ENCODE data around the gene RIMBP2. TPM values are rescaled to one million over a fixed set of nuclear protein-coding genes. Genes with fewer than 3 reads are reported as not detected.

Gene RIMBP2
- total and polyA plus RNA-seq, 9 of the 15 experiments (the other 6 are each of a cell fraction or from before 2014, with no cell fraction given) = not detected

DNA sequence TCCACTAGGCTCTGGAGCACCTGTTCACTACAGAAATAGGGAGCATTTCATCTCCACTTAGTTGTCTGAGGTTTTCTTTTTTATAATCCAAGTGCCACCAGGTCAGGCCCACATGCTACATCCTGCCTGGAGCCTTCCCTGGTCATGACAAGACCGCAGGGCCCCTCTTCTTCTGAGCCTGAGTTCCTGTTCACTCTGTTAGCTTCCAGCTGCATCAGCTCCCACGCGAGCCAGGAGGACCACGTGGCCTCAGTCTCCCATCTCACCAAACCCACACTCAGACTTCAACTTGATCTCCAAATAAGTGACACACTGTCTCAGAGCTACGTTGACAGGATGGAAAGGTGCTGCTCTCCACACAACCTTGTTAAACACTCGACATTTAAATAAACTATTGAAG lies 21.0 kb downstream of the RIMBP2 start (continued):
- TF ChIP-seq, protein P1, sequence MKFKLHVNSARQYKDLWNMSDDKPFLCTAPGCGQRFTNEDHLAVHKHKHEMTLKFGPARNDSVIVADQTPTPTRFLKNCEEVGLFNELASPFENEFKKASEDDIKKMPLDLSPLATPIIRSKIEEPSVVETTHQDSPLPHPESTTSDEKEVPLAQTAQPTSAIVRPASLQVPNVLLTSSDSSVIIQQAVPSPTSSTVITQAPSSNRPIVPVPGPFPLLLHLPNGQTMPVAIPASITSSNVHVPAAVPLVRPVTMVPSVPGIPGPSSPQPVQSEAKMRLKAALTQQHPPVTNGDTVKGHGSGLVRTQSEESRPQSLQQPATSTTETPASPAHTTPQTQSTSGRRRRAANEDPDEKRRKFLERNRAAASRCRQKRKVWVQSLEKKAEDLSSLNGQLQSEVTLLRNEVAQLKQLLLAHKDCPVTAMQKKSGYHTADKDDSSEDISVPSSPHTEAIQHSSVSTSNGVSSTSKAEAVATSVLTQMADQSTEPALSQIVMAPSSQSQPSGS (CRISPR knock-in tag; IDR thresholded peaks at IDR 0.05) = no peak

DNA sequence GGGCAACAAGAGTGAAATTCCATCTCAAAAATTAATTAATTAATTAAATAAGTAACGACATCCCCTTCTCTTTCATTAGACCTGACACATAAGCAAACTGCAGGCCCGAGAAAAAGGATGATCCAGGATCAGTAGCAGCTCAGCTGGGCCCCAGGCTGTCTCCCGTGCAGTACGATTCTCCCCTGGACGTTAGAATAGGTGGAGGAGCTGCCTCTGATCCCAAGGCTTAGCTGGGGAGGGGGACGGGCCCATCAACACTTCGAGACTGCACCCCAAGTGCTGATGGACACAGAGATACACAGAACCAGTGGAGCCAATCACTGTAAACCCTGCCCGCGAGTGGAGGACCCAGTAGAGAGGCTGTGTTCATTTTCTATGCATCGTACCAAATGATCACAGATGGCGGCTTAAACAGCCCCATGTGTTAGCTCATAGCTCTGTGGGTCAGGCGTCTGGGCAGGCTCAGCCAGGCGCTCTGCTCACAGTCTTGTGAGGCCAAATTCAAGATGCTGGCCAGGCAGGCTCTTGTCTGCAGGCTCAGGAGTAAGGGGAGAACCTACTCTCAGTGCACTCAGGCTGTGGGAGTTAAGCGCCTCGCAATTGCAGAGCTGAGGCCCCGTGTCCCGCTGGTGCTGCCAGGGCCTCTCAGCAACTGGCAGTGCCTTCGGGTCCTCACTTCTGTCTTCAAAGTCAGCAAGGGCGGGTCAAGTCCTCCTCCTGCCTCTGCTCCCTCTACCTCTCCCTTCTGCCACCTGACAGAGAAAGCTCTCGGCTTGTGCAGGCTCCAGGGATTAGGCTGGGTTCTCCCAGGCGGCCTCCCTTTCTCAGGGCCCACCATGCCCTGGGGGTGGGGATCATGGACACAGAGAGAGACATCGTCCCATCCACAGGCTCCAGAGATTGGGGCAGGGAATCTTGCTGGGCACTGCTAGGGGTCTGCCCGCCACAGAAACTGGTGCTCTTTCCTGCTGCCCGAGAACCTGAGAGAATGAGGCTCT lies 26.4 kb downstream of the RIMBP2 start:
- FAIRE-seq (no peak), ATAC-seq (no peak), DNase-seq (ENCODE audit: extremely low read depth in 1 of 4, low spot score in 3 of 4) (no peak)
- Histone ChIP-seq H3K9ac (ENCODE audit: insufficient read depth in 1 of 2, low read depth in 2 of 2, low read length in 2 of 2) (no peak overlapping the region), H4K20me1 (replicated peaks; ENCODE audit: control insufficient read depth, insufficient read depth, low read length) (no peaks in the 10 kb centered on the region), H3K9me3 (replicated peaks; ENCODE audit: control insufficient read depth, insufficient read depth, low read depth, low read length) (no peaks in the 10 kb centered on the region), H3K9me1 (ENCODE audit: control insufficient read depth, insufficient read depth, low read length) (no peaks in the 10 kb centered on the region), H3K79me2 (ENCODE audit: control insufficient read depth, insufficient read depth, low read length) (no peaks in the 10 kb centered on the region), H3K4me1 (replicated peaks in 1 of 2; ENCODE audit: control insufficient read depth in 2 of 2, insufficient read depth in 2 of 2, low read length in 2 of 2) (peaks cover 0 to 4% of the 10 kb centered on the region in 2 experiments; a peak in 1 of 5 replicates), H3K36me3 (ENCODE audit: control insufficient read depth, insufficient read depth, low read length) (no peaks in the 10 kb centered on the region), H3K4me3 (no peak overlapping the region), H3K27ac (ENCODE audit: extremely low read depth, low read depth, low read length) (no peak overlapping the region), H2AFZ (ENCODE audit: low read depth, low read length) (no peak overlapping the region), H3K27me3 (ENCODE audit: control insufficient read depth in 2 of 2, insufficient read depth in 2 of 2, low read length in 2 of 2) (peaks cover 50 to 80% of the 10 kb centered on the region in 2 experiments), H3K4me2 (ENCODE audit: insufficient read depth, low read length) (no peak overlapping the region)
- in situ Hi-C loops (cut with MboI) = no loop called here
- intact Hi-C loops (cut with micrococcal nuclease) = no loop called here
- CTCF ChIA-PET (ENCODE audit: low intra/inter-chr PET ratio) = no interaction called here
- POLR2A ChIA-PET = interaction anchor here (1.0 kb wide), 1 partner anchor 23 kb away, joined by 4 read pairs; no protein-coding TSS in a partner anchor
- BruUV-seq (replicated peaks) = no TSS peak
- WGBS (ENCODE audit: insufficient coverage, low coverage, missing lambda C conversion rate) = 1% methylated on average over 24 of the region's 24 CpGs
- TF ChIP-seq BCOR (IDR thresholded peaks at IDR 0.05) (no peak), SMARCC2 (IDR thresholded peaks at IDR 0.05; ENCODE audit: low read depth) (no peak), ZBTB17 (CRISPR knock-in tag; IDR thresholded peaks at IDR 0.05) (no peak), TEAD4 (IDR thresholded peaks at IDR 0.05; ENCODE audit: low read length) (no peak), TEAD4 (CRISPR knock-in tag; IDR thresholded peaks at IDR 0.05; ENCODE audit: borderline replicate concordance) (no peak), POLR2H (tag; IDR thresholded peaks at IDR 0.05; ENCODE audit: low read depth) (no peak), ZNF444 (CRISPR knock-in tag; IDR thresholded peaks at IDR 0.05) (no peak)
- TF ChIP-seq, protein P2, sequence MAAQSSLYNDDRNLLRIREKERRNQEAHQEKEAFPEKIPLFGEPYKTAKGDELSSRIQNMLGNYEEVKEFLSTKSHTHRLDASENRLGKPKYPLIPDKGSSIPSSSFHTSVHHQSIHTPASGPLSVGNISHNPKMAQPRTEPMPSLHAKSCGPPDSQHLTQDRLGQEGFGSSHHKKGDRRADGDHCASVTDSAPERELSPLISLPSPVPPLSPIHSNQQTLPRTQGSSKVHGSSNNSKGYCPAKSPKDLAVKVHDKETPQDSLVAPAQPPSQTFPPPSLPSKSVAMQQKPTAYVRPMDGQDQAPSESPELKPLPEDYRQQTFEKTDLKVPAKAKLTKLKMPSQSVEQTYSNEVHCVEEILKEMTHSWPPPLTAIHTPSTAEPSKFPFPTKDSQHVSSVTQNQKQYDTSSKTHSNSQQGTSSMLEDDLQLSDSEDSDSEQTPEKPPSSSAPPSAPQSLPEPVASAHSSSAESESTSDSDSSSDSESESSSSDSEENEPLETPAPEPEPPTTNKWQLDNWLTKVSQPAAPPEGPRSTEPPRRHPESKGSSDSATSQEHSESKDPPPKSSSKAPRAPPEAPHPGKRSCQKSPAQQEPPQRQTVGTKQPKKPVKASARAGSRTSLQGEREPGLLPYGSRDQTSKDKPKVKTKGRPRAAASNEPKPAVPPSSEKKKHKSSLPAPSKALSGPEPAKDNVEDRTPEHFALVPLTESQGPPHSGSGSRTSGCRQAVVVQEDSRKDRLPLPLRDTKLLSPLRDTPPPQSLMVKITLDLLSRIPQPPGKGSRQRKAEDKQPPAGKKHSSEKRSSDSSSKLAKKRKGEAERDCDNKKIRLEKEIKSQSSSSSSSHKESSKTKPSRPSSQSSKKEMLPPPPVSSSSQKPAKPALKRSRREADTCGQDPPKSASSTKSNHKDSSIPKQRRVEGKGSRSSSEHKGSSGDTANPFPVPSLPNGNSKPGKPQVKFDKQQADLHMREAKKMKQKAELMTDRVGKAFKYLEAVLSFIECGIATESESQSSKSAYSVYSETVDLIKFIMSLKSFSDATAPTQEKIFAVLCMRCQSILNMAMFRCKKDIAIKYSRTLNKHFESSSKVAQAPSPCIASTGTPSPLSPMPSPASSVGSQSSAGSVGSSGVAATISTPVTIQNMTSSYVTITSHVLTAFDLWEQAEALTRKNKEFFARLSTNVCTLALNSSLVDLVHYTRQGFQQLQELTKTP (IDR thresholded peaks at IDR 0.05; ENCODE audit: low read depth in 1 of 2, partially characterized antibody in 2 of 2) = no peak
- TF ChIP-seq, protein P3, sequence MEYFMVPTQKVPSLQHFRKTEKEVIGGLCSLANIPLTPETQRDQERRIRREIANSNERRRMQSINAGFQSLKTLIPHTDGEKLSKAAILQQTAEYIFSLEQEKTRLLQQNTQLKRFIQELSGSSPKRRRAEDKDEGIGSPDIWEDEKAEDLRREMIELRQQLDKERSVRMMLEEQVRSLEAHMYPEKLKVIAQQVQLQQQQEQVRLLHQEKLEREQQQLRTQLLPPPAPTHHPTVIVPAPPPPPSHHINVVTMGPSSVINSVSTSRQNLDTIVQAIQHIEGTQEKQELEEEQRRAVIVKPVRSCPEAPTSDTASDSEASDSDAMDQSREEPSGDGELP (CRISPR knock-in tag; IDR thresholded peaks at IDR 0.05; ENCODE audit: borderline replicate concordance) = no peak
- TF ChIP-seq, protein P4, sequence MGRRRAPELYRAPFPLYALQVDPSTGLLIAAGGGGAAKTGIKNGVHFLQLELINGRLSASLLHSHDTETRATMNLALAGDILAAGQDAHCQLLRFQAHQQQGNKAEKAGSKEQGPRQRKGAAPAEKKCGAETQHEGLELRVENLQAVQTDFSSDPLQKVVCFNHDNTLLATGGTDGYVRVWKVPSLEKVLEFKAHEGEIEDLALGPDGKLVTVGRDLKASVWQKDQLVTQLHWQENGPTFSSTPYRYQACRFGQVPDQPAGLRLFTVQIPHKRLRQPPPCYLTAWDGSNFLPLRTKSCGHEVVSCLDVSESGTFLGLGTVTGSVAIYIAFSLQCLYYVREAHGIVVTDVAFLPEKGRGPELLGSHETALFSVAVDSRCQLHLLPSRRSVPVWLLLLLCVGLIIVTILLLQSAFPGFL (CRISPR knock-in tag; IDR thresholded peaks at IDR 0.05) = no peak

Measured in K562 (cell line).